SIG-M5 treated with dmso at 0.1 percent for 504 hours (cell line): ENCODE data around the gene CDCA5.
A peak's percentile ranks its signal among the peaks of the same experiment; 100 is the strongest.
"Not testable (repeated sequence)": the region's sequence is repeated elsewhere in the genome, so short reads cannot be mapped to it uniquely, and the experiment has no call there.

Experiments
- DNase-seq: peaks from one replicate; lab custom pipeline; 2025; ENCODE audit not compliant: unreplicated experiment; lab: John Stamatoyannopoulos, UW

Gene CDCA5

GRCh38 chr11:65119670-65119995 is 35.8 kb upstream of the CDCA5 start:
- no peak for DNase-seq

GRCh38 chr11:65118891-65119669 is 35.2 kb upstream of the CDCA5 start:
- not testable (repeated sequence) for DNase-seq

- DNase-seq: no peak
Observed at GRCh38 chr11:65118097-65118837, 34.4 kb upstream of the CDCA5 start.

- peak; percentile 95 for DNase-seq
Observed at GRCh38 chr11:65117206-65118096, 33.6 kb upstream of the CDCA5 start, which contains the start of gene ZNHIT2. ZNHIT2 (minus strand) TSS chr11:65117701; CDS start chr11:65117653, 48 bp downstream.

GRCh38 chr11:65116370-65117205 is 32.7 kb upstream of the CDCA5 start:
- no peak for DNase-seq

GRCh38 chr11:65115361-65116082 is 31.7 kb upstream of the CDCA5 start:
- no peak for DNase-seq

GRCh38 chr11:65114538-65115171 is 30.8 kb upstream of the CDCA5 start:
- DNase-seq: no peak

- DNase-seq: no peak
Observed at GRCh38 chr11:65113839-65114238, 30.0 kb upstream of the CDCA5 start.

- DNase-seq: no peak
Observed at GRCh38 chr11:65113361-65113756, 29.5 kb upstream of the CDCA5 start.

GRCh38 chr11:65112546-65113360 is 28.9 kb upstream of the CDCA5 start:
- peak; percentile 59 for DNase-seq

GRCh38 chr11:65111744-65112545 is 28.1 kb upstream of the CDCA5 start, which contains the start of gene TM7SF2:
TM7SF2 (plus strand) TSS chr11:65111872; CDS start chr11:65112016, 144 bp downstream.
- DNase-seq: peak; percentile 86

- no peak for DNase-seq
Observed at GRCh38 chr11:65111159-65111743, 27.4 kb upstream of the CDCA5 start.

- DNase-seq: peak; percentile 82
Observed at GRCh38 chr11:65110354-65110861, 26.6 kb upstream of the CDCA5 start.

GRCh38 chr11:65109231-65110198 is 25.7 kb upstream of the CDCA5 start:
- DNase-seq: no peak

GRCh38 chr11:65108469-65109123 is 24.8 kb upstream of the CDCA5 start:
- DNase-seq: peak; percentile 37
